ENCODE results near the gene PPP4R1. TPM values are rescaled to one million over a fixed set of nuclear protein-coding genes. Genes with fewer than 3 reads are reported as not detected.
A peak's percentile ranks its signal among the peaks of the same experiment; 100 is the strongest.

Gene PPP4R1
- total RNA-seq, 6 donors from 2014 or later = 125 to 239 (median 189) TPM

DNA sequence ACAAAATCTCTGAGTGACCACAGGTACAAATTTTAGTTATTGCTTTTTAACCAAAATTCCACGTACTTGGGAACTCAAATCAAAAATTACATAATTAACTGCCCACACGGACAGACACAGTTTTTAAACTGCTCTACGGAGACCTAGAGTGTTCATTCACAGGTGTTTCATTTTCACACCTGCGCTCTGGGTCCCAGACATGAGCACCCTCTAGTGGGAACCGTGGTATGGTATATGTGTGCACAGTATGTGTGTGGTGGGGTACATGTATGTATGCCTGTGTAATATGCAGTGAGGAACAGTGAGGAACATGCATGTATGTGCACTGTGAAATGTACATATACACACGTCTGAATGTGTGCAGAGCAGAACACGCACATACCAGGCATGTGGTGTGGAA is 65.0 kb downstream of the PPP4R1 start:
- TF ChIP-seq CTCF (IDR thresholded peaks at IDR 0.05) (no peak), POLR2A (IDR thresholded peaks at IDR 0.05) (no peak), POLR2AphosphoS5 (IDR thresholded peaks at IDR 0.05) (no peak), EP300 (IDR thresholded peaks at IDR 0.05) (no peak)
- ATAC-seq (ENCODE audit: low FRiP score in 2 of 2) (no peak), DNase-seq (no peak)
- 80 to 86% methylated on average over 7 of the region's 7 CpGs for WGBS, 2 donors
- peaks cover 21 to 96% (median 69%) of the 10 kb centered on the region in 4 donors for H3K36me3 ChIP-seq
- H3K4me1 ChIP-seq = peaks cover 0 to 19% (median 7%) of the 10 kb centered on the region in 4 donors
- no peak overlapping the region for H3K27ac ChIP-seq
- H3K27me3 ChIP-seq = no peaks in the 10 kb centered on the region
- H3K9me3 ChIP-seq = peaks cover 0 to 3% (median 0%) of the 10 kb centered on the region in 4 donors
- no peak overlapping the region for H3K4me3 ChIP-seq

DNA sequence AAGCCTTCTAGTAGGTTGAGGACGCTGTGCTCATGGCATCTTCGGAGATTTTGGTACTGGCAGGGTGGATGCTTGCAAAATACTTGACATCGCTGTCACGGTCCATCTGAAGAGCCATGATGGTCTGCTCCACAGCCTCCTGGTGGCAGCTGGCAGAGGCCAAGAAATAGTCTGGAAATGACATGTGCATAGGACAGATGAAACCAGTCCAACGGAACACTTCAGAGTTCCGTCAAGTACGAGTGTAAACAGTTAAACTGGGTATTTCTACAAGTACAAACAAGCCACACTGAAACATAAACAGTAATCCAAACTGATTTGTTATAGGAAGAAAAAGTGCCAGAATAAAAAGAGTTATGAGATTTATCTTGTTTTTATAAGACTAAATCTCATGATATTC is 66.6 kb downstream of the PPP4R1 start:
- ATAC-seq (ENCODE audit: low FRiP score in 2 of 2) (no peak), DNase-seq (peak in 1 of 2 donors; percentile 28)
- peaks cover 0 to 2% (median 0%) of the 10 kb centered on the region in 4 donors for H3K9me3 ChIP-seq
- TF ChIP-seq EP300 (IDR thresholded peaks at IDR 0.05) (no peak), CTCF (IDR thresholded peaks at IDR 0.05) (peak in 2 of 6 experiments; percentile 15 to 24), POLR2AphosphoS5 (IDR thresholded peaks at IDR 0.05) (no peak), POLR2A (IDR thresholded peaks at IDR 0.05) (no peak)
- 70 to 80% methylated on average over 6 to 7 of the region's 7 CpGs for WGBS, 2 donors
- peaks cover 17 to 80% (median 59%) of the 10 kb centered on the region in 4 donors for H3K36me3 ChIP-seq
- H3K27ac ChIP-seq = no peak overlapping the region
- no peak overlapping the region for H3K4me3 ChIP-seq
- H3K27me3 ChIP-seq = no peaks in the 10 kb centered on the region
- H3K4me1 ChIP-seq = peaks cover 0 to 19% (median 7%) of the 10 kb centered on the region in 4 donors

- ATAC-seq (ENCODE audit: low FRiP score in 2 of 2) (no peak), DNase-seq (no peak)
- H3K27me3 ChIP-seq = no peaks in the 10 kb centered on the region
- 72 to 79% methylated on average over 6 of the region's 6 CpGs for WGBS, 2 donors
- H3K36me3 ChIP-seq = peaks cover 12 to 67% (median 47%) of the 10 kb centered on the region in 4 donors
- H3K4me3 ChIP-seq = no peak overlapping the region
- H3K9me3 ChIP-seq = no peaks in the 10 kb centered on the region
- TF ChIP-seq EP300 (IDR thresholded peaks at IDR 0.05) (no peak), CTCF (IDR thresholded peaks at IDR 0.05) (no peak), POLR2AphosphoS5 (IDR thresholded peaks at IDR 0.05) (no peak), POLR2A (IDR thresholded peaks at IDR 0.05) (no peak)
- peaks cover 0 to 19% (median 7%) of the 10 kb centered on the region in 4 donors for H3K4me1 ChIP-seq
- no peak overlapping the region for H3K27ac ChIP-seq
Observed at GRCh38 chr18:9546468-9546867, 67.9 kb downstream of the PPP4R1 start.

- Histone ChIP-seq H3K27ac (no peak overlapping the region), H3K9me3 (no peaks in the 10 kb centered on the region), H3K36me3 (peaks cover 8 to 54% (median 40%) of the 10 kb centered on the region in 4 donors), H3K4me3 (no peak overlapping the region), H3K4me1 (peaks cover 0 to 14% (median 7%) of the 10 kb centered on the region in 4 donors), H3K27me3 (no peaks in the 10 kb centered on the region)
- TF ChIP-seq POLR2A (IDR thresholded peaks at IDR 0.05) (no peak), POLR2AphosphoS5 (IDR thresholded peaks at IDR 0.05) (no peak), EP300 (IDR thresholded peaks at IDR 0.05) (no peak), CTCF (IDR thresholded peaks at IDR 0.05) (no peak)
- DNase-seq (no peak), ATAC-seq (ENCODE audit: low FRiP score in 2 of 2) (no peak)
- 84% methylated on average over 5 of the region's 5 CpGs for WGBS, 2 donors
Observed at GRCh38 chr18:9545029-9545428, 69.3 kb downstream of the PPP4R1 start.

DNA sequence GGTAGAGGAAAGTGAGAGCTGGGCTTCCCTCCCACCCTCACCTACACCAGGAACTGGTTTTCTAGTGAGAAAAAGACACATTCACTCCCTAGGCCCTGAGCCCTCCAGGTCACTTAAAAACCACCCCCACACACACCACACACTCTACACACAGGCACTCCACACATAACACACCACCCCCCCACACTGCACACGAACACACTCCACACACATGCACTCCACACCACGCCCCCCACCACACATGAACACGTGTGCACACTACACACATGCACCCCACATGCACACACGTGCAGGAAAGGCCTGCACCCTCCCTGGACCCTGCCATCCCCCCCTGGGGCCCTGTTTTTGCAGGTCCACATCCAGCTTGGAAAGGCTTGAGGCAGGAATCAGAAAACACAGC is 71.4 kb downstream of the PPP4R1 start:
- Histone ChIP-seq H3K4me1 (peaks cover 0 to 11% (median 2%) of the 10 kb centered on the region in 4 donors), H3K27me3 (no peaks in the 10 kb centered on the region), H3K4me3 (no peak overlapping the region), H3K27ac (no peak overlapping the region), H3K9me3 (no peaks in the 10 kb centered on the region), H3K36me3 (peaks cover 0 to 50% (median 27%) of the 10 kb centered on the region in 4 donors)
- 90 to 96% methylated on average over 4 of the region's 4 CpGs for WGBS, 2 donors
- ATAC-seq (ENCODE audit: low FRiP score in 2 of 2) = no peak
- TF ChIP-seq POLR2A (IDR thresholded peaks at IDR 0.05) = no peak
- TF ChIP-seq CTCF (IDR thresholded peaks at IDR 0.05) = no peak
- TF ChIP-seq EP300 (IDR thresholded peaks at IDR 0.05) = no peak
- TF ChIP-seq POLR2AphosphoS5 (IDR thresholded peaks at IDR 0.05) = no peak
- no peak for DNase-seq

Data from upper lobe of left lung (tissue), 6 donors.